Measurements from ENCODE around the gene FRG2C.
A peak's percentile ranks its signal among the peaks of the same experiment; 100 is the strongest.
"Not testable (repeated sequence)": the region's sequence is repeated elsewhere in the genome, so short reads cannot be mapped to it uniquely, and the experiment has no call there.

FRG2C gene

DNA sequence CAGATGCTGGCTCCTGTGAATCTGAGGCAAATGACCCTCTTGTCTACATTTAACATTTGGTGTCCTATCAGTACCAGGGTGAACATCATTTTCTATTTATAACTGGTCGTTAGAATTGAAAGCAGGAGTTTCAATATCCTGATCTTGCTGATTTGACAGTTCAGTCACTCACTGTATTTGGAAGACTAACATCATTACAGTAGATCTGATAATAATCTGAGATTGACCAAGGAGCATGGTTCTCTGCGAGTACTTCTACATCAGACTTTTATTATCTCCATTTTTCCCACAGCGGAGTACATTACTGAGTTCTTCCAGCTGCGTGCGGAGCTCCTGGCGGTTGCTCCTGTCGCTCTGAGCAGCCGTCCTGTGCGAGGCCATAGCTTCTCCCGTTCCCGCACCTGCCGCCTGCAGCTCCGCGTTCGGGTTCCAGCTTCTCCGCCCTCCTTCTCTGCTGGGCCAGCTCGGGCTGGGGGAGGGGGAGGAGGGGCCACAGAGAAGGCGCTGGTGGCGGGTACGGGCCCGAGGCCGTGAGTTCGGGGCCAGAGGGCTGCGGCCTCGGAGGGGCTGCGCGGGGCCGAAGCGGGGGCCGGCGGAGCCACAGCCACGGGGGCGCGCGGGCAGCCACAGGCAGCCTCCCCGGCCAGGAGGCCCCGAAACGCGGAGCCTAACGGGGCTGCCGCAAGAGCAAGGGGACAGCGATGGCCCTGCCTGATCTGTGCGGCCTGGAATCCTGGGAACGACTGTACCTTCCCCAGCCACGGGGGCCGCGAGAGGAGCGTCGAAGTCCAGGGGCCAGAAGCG, 8.8 kb upstream of the FRG2C start:
- not testable (repeated sequence) for H2BK12ac ChIP-seq (ENCODE audit: low read length in 2 of 2); H3K23ac ChIP-seq (ENCODE audit: low read length in 2 of 2); H3K14ac ChIP-seq (ENCODE audit: low read length in 2 of 2); H3K79me1 ChIP-seq (replicated peaks; ENCODE audit: low read length, poor library complexity, severe bottlenecking); DNase-seq; H3K27ac ChIP-seq (ENCODE audit: low read length, poor library complexity, severe bottlenecking); H2AK5ac ChIP-seq (ENCODE audit: low read length, severe bottlenecking); H2AFZ ChIP-seq (ENCODE audit: low read depth, low read length); H3K4me3 ChIP-seq (ENCODE audit: insufficient read depth in 1 of 2, low read depth in 1 of 2, low read length in 2 of 2); H3K9me3 ChIP-seq (ENCODE audit: control insufficient read depth, low read length); H4K8ac ChIP-seq (ENCODE audit: low read length); H2BK120ac ChIP-seq (ENCODE audit: low read depth, low read length); H4K91ac ChIP-seq (ENCODE audit: low read length); H2BK5ac ChIP-seq (ENCODE audit: low read depth, low read length, poor library complexity, severe bottlenecking); H3K36me3 ChIP-seq (ENCODE audit: control insufficient read depth in 1 of 2, insufficient read depth in 2 of 2, low read depth in 1 of 2, low read length in 2 of 2); H3K9ac ChIP-seq (ENCODE audit: low read length); H2BK15ac ChIP-seq (ENCODE audit: low read depth, poor library complexity, severe bottlenecking); H3K4me1 ChIP-seq (ENCODE audit: control insufficient read depth, insufficient read depth, low read depth, low read length); H3K4ac ChIP-seq (ENCODE audit: low read depth in 1 of 2, low read length in 2 of 2)
- 5% methylated on average over 49 of the region's 50 CpGs for WGBS
- peaks cover 10 to 26% of the 10 kb centered on the region in 2 experiments for H3K27me3 ChIP-seq (ENCODE audit: control insufficient read depth in 1 of 2, insufficient read depth in 1 of 2, low read length in 2 of 2)
- peak overlapping the region in 1 of 2 experiments; percentile 6 for H3K18ac ChIP-seq (ENCODE audit: low read depth in 1 of 2, low read length in 2 of 2)
- peak overlapping the region; percentile 61 for H3K4me2 ChIP-seq (ENCODE audit: low read length, poor library complexity, severe bottlenecking)

DNA sequence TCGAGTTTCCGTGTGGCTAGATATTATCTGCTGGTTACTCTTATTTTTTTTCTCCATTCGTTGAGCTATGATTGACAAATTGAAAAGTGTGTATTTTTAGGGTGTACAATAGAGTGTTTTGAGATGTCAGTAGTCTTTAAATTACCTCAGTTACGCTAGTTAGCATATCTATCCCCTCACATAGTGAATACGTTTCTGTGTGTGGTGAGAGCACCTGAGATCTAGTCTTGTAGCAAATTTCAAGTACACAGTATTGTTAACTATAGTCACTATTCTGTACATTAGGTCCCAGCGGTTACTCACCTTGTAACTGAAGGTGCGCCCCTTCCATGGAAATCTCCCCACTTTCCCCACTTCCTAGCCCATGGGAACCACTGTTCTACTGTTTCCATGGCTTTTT, 8.2 kb upstream of the FRG2C start:
- H2BK5ac ChIP-seq (ENCODE audit: low read depth, low read length, poor library complexity, severe bottlenecking); H3K4me3 ChIP-seq (ENCODE audit: insufficient read depth in 1 of 2, low read depth in 1 of 2, low read length in 2 of 2); H4K91ac ChIP-seq (ENCODE audit: low read length); H3K18ac ChIP-seq (ENCODE audit: low read depth in 1 of 2, low read length in 2 of 2); H2BK120ac ChIP-seq (ENCODE audit: low read depth, low read length); H4K8ac ChIP-seq (ENCODE audit: low read length); H3K79me1 ChIP-seq (replicated peaks; ENCODE audit: low read length, poor library complexity, severe bottlenecking); H2BK12ac ChIP-seq (ENCODE audit: low read length in 2 of 2); DNase-seq; H3K4me1 ChIP-seq (ENCODE audit: control insufficient read depth, insufficient read depth, low read depth, low read length); H3K23ac ChIP-seq (ENCODE audit: low read length in 2 of 2); H3K4ac ChIP-seq (ENCODE audit: low read depth in 1 of 2, low read length in 2 of 2); H2BK15ac ChIP-seq (ENCODE audit: low read depth, poor library complexity, severe bottlenecking); H3K9me3 ChIP-seq (ENCODE audit: control insufficient read depth, low read length); H2AFZ ChIP-seq (ENCODE audit: low read depth, low read length); H2AK5ac ChIP-seq (ENCODE audit: low read length, severe bottlenecking); H3K36me3 ChIP-seq (ENCODE audit: control insufficient read depth in 1 of 2, insufficient read depth in 2 of 2, low read depth in 1 of 2, low read length in 2 of 2); H3K27ac ChIP-seq (ENCODE audit: low read length, poor library complexity, severe bottlenecking); H3K14ac ChIP-seq (ENCODE audit: low read length in 2 of 2); H3K9ac ChIP-seq (ENCODE audit: low read length): not testable (repeated sequence)
- Histone ChIP-seq H3K4me2 (ENCODE audit: low read length, poor library complexity, severe bottlenecking) (peak overlapping the region; percentile 61), H3K27me3 (ENCODE audit: control insufficient read depth in 1 of 2, insufficient read depth in 1 of 2, low read length in 2 of 2) (peaks cover 10 to 26% of the 10 kb centered on the region in 2 experiments)
- 40% methylated on average over 3 of the region's 7 CpGs for WGBS

DNA sequence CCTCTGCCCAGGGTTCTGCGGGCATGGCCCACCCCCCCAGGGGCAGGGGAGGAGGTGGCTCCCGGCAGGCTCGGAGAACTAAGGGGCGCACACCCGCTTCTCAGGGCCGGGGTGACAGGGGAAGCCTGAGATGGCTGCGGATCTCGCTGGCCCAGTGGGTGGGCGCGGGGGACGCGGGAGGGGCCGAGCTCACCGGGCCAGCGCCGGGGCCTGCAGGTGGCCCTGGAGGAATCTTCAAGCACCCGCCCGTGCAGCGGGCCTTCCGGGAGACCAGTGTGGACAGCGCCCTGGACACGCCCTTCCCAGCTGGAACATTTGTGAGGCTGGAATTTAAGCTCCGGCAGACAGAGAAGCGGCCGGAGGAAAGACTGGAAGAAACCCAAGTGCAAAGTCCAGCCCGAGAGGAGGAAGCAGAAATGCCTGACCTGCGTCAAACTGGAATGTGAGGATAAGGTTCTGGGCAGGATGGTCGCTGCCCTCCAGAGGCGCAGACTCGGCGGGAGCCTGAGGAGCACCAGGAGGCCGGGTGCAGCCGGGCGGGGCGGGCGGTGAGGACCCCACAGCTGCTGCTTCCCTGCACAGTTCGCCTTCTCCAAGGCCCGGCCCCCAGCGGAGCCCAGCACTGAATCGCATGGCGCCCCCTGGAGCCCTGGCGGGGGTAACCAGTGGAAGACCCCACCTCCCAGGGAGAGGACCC, 5.6 kb upstream of the FRG2C start:
- not testable (repeated sequence) for H3K14ac ChIP-seq (ENCODE audit: low read length in 2 of 2); H2BK15ac ChIP-seq (ENCODE audit: low read depth, poor library complexity, severe bottlenecking); H4K91ac ChIP-seq (ENCODE audit: low read length); H3K4ac ChIP-seq (ENCODE audit: low read depth in 1 of 2, low read length in 2 of 2); H2BK12ac ChIP-seq (ENCODE audit: low read length in 2 of 2); H2AK5ac ChIP-seq (ENCODE audit: low read length, severe bottlenecking); H3K23ac ChIP-seq (ENCODE audit: low read length in 2 of 2); H2BK120ac ChIP-seq (ENCODE audit: low read depth, low read length); H3K9me3 ChIP-seq (ENCODE audit: control insufficient read depth, low read length); H3K9ac ChIP-seq (ENCODE audit: low read length); H3K4me1 ChIP-seq (ENCODE audit: control insufficient read depth, insufficient read depth, low read depth, low read length); H3K27ac ChIP-seq (ENCODE audit: low read length, poor library complexity, severe bottlenecking); H4K8ac ChIP-seq (ENCODE audit: low read length); H3K79me1 ChIP-seq (replicated peaks; ENCODE audit: low read length, poor library complexity, severe bottlenecking); H2BK5ac ChIP-seq (ENCODE audit: low read depth, low read length, poor library complexity, severe bottlenecking); H3K36me3 ChIP-seq (ENCODE audit: control insufficient read depth in 1 of 2, insufficient read depth in 2 of 2, low read depth in 1 of 2, low read length in 2 of 2)
- WGBS = 1% methylated on average over 36 of the region's 42 CpGs
- Histone ChIP-seq H3K27me3 (ENCODE audit: control insufficient read depth in 1 of 2, insufficient read depth in 1 of 2, low read length in 2 of 2) (peaks cover 10 to 24% of the 10 kb centered on the region in 2 experiments), H3K4me2 (ENCODE audit: low read length, poor library complexity, severe bottlenecking) (peak overlapping the region; percentile 37), H2AFZ (ENCODE audit: low read depth, low read length) (peak overlapping the region; percentile 60), H3K18ac (ENCODE audit: low read depth in 1 of 2, low read length in 2 of 2) (peak overlapping the region in 1 of 2 experiments; percentile 18), H3K4me3 (ENCODE audit: insufficient read depth in 1 of 2, low read depth in 1 of 2, low read length in 2 of 2) (peak overlapping the region; percentile 57 to 65)
- DNase-seq = peak; percentile 59

DNA sequence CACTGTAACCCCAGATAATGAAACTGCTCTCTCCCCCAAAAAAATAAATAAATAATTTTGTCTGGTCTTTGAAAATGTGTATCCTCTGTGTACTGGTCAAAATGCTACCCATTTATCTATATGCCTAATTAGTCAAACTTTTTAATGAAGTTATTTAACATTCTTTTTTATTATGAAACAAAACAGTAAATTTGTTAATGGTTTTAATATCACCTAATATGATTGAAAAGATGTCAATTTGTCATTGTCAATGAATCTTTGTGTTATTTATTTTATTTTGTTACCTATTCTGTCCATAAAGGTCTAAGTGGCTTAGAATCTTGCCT, 5.1 kb upstream of the FRG2C start:
- H3K18ac ChIP-seq (ENCODE audit: low read depth in 1 of 2, low read length in 2 of 2); H2AFZ ChIP-seq (ENCODE audit: low read depth, low read length); H2BK120ac ChIP-seq (ENCODE audit: low read depth, low read length); H3K79me1 ChIP-seq (replicated peaks; ENCODE audit: low read length, poor library complexity, severe bottlenecking); DNase-seq; H3K4ac ChIP-seq (ENCODE audit: low read depth in 1 of 2, low read length in 2 of 2); H3K9me3 ChIP-seq (ENCODE audit: control insufficient read depth, low read length); H2BK15ac ChIP-seq (ENCODE audit: low read depth, poor library complexity, severe bottlenecking); H3K9ac ChIP-seq (ENCODE audit: low read length); H3K14ac ChIP-seq (ENCODE audit: low read length in 2 of 2); H3K27ac ChIP-seq (ENCODE audit: low read length, poor library complexity, severe bottlenecking); H4K8ac ChIP-seq (ENCODE audit: low read length); H3K4me1 ChIP-seq (ENCODE audit: control insufficient read depth, insufficient read depth, low read depth, low read length); H2AK5ac ChIP-seq (ENCODE audit: low read length, severe bottlenecking); H3K23ac ChIP-seq (ENCODE audit: low read length in 2 of 2); H2BK12ac ChIP-seq (ENCODE audit: low read length in 2 of 2); H4K91ac ChIP-seq (ENCODE audit: low read length); H3K36me3 ChIP-seq (ENCODE audit: control insufficient read depth in 1 of 2, insufficient read depth in 2 of 2, low read depth in 1 of 2, low read length in 2 of 2); H2BK5ac ChIP-seq (ENCODE audit: low read depth, low read length, poor library complexity, severe bottlenecking): not testable (repeated sequence)
- peaks cover 10 to 22% of the 10 kb centered on the region in 2 experiments for H3K27me3 ChIP-seq (ENCODE audit: control insufficient read depth in 1 of 2, insufficient read depth in 1 of 2, low read length in 2 of 2)
- peak overlapping the region in 1 of 2 experiments; percentile 65 for H3K4me3 ChIP-seq (ENCODE audit: insufficient read depth in 1 of 2, low read depth in 1 of 2, low read length in 2 of 2)
- peak overlapping the region; percentile 37 for H3K4me2 ChIP-seq (ENCODE audit: low read length, poor library complexity, severe bottlenecking)

Data from mesenchymal stem cell (in vitro differentiated cells and primary cell).